WTC11 (cell line): ENCODE data around the gene DUSP11. TPM values are rescaled to one million over a fixed set of nuclear protein-coding genes. Genes with fewer than 3 reads are reported as not detected.
A peak's percentile ranks its signal among the peaks of the same experiment; 100 is the strongest.

Source experiments
- ATAC-seq: fragments of 200-7000 bp; cut with Tn5 transposase; 2 replicates; pipeline ENCODE4 v1.10.0; 2021; ENCODE audit warnings: mild to moderate bottlenecking, moderate library complexity
- CTCF ChIA-PET: fragments of 300-600 bp; sonication (Branson Sonifier 250); formaldehyde crosslinking; loops from one replicate; lab custom pipeline; 2021; ENCODE audit warnings: antibody characterized with exemption; lab: Charles Lee
- POLR2A ChIA-PET: fragments of 350-600 bp; sonication (Branson Sonifier 250); formaldehyde crosslinking; loops from one replicate; lab custom pipeline; 2021; ENCODE audit warnings: antibody characterized with exemption; lab: Charles Lee
- DNase-seq: peaks from one replicate; pipeline ENCODE4 v3.0.0; 2021; ENCODE audit warnings: low spot score
- H3K27ac Mint-ChIP-seq: 2 replicates; pipeline ENCODE4 v1.8.0; 2021; ENCODE audit warnings: mixed read lengths
- H3K27me3 Mint-ChIP-seq: 2 replicates; pipeline ENCODE4 v1.8.0; 2021; ENCODE audit warnings: low read depth, mild to moderate bottlenecking, moderate library complexity, mixed read lengths
- H3K36me3 Mint-ChIP-seq: 2 replicates; pipeline ENCODE4 v1.8.0; 2021; ENCODE audit warnings: mixed read lengths
- H3K4me1 Mint-ChIP-seq: 2 replicates; pipeline ENCODE4 v1.8.0; 2022; ENCODE audit warnings: mixed read lengths
- H3K4me3 Mint-ChIP-seq: 2 replicates; pipeline ENCODE4 v1.8.0; 2021; ENCODE audit warnings: mild to moderate bottlenecking, moderate library complexity, mixed read lengths
- H3K9me3 Mint-ChIP-seq: 2 replicates; pipeline ENCODE4 v1.8.0; 2021; ENCODE audit warnings: mixed read lengths
- ATF1 ChIP-seq: sonication (generic); formaldehyde crosslinking; IDR thresholded peaks from 2 replicates; pipeline ENCODE4 v1.8.1; 2023; ENCODE audit warnings: mild to moderate bottlenecking, moderate library complexity, missing genetic modification reagents
- CBFB ChIP-seq: sonication (generic); formaldehyde crosslinking; IDR thresholded peaks from 2 replicates; pipeline ENCODE4 v1.8.1; 2022; ENCODE audit warnings: mild to moderate bottlenecking, low read depth, missing genetic modification reagents
- E2F4 ChIP-seq: sonication (generic); formaldehyde crosslinking; IDR thresholded peaks from 2 replicates; pipeline ENCODE4 v1.8.1; 2022; ENCODE audit warnings: low read depth, mild to moderate bottlenecking, moderate library complexity, missing genetic modification reagents, borderline replicate concordance
- ERG ChIP-seq: fragments of 250-450 bp; sonication (Bioruptor Pico); IDR thresholded peaks from 2 replicates; pipeline ENCODE4 v1.8.0; 2021; ENCODE audit warnings: mild to moderate bottlenecking
- HMGA2 ChIP-seq: fragments of 250-450 bp; sonication (Bioruptor Pico); IDR thresholded peaks from 2 replicates; pipeline ENCODE4 v1.4.0; 2021; ENCODE audit warnings: mild to moderate bottlenecking, moderate library complexity
- KAT7 ChIP-seq: sonication (generic); formaldehyde crosslinking; IDR thresholded peaks from 2 replicates; pipeline ENCODE4 v1.8.1; 2023; ENCODE audit warnings: missing genetic modification reagents, mild to moderate bottlenecking, borderline replicate concordance
- MYBL2 ChIP-seq: sonication (generic); formaldehyde crosslinking; IDR thresholded peaks from 2 replicates; pipeline ENCODE4 v1.8.1; 2023; ENCODE audit warnings: mild to moderate bottlenecking, moderate library complexity, missing genetic modification reagents
- NR1H2 ChIP-seq: sonication (generic); formaldehyde crosslinking; IDR thresholded peaks from 2 replicates; pipeline ENCODE4 v1.9.0; 2021; ENCODE audit warnings: mild to moderate bottlenecking, moderate library complexity, missing genetic modification reagents
- NR3C1 ChIP-seq: sonication (generic); formaldehyde crosslinking; conservative IDR thresholded peaks from 2 replicates; pipeline ENCODE4 v1.8.1; 2023; ENCODE audit warnings: low read depth, mild to moderate bottlenecking, missing genetic modification reagents
- SMAD4 ChIP-seq: sonication (generic); formaldehyde crosslinking; IDR thresholded peaks from 2 replicates; pipeline ENCODE4 v1.8.0; 2022; ENCODE audit warnings: mild to moderate bottlenecking, missing genetic modification reagents
- ZNF138 ChIP-seq: sonication (generic); formaldehyde crosslinking; conservative IDR thresholded peaks from 2 replicates; pipeline ENCODE4 v1.8.1; 2022; ENCODE audit warnings: mild to moderate bottlenecking, moderate library complexity, missing genetic modification reagents
- ZNF396 ChIP-seq: fragments of 250-450 bp; sonication (Bioruptor Pico); IDR thresholded peaks from 2 replicates; pipeline ENCODE4 v1.8.0; 2021; ENCODE audit warnings: mild to moderate bottlenecking, moderate library complexity, borderline replicate concordance
- ZNF425 ChIP-seq: fragments of 250-450 bp; sonication (Bioruptor Pico); conservative IDR thresholded peaks from 2 replicates; pipeline ENCODE4 v1.9.0; 2021; ENCODE audit warnings: mild to moderate bottlenecking
- total RNA-seq: library from RNA; stranded (reverse); gene quantifications from 3 replicates; pipeline ENCODE4 v1.2.3, GENCODE V29; 2021
- TF ChIP-seq, protein P1 (sequence below): sonication (generic); formaldehyde crosslinking; IDR thresholded peaks from 2 replicates; pipeline ENCODE4 v1.8.0; 2023; ENCODE audit warnings: missing genetic modification reagents, mild to moderate bottlenecking, borderline replicate concordance
- TF ChIP-seq, protein P2 (sequence below): sonication (generic); formaldehyde crosslinking; IDR thresholded peaks from 2 replicates; pipeline ENCODE4 v1.8.0; 2023; ENCODE audit warnings: mild to moderate bottlenecking, missing genetic modification reagents

Gene DUSP11
- total RNA-seq, 1 experiment from 2014 or later = 16.8 TPM

GRCh38 chr2:73822991-73823390, 43.1 kb upstream of the DUSP11 start:
- TF ChIP-seq, protein P1, sequence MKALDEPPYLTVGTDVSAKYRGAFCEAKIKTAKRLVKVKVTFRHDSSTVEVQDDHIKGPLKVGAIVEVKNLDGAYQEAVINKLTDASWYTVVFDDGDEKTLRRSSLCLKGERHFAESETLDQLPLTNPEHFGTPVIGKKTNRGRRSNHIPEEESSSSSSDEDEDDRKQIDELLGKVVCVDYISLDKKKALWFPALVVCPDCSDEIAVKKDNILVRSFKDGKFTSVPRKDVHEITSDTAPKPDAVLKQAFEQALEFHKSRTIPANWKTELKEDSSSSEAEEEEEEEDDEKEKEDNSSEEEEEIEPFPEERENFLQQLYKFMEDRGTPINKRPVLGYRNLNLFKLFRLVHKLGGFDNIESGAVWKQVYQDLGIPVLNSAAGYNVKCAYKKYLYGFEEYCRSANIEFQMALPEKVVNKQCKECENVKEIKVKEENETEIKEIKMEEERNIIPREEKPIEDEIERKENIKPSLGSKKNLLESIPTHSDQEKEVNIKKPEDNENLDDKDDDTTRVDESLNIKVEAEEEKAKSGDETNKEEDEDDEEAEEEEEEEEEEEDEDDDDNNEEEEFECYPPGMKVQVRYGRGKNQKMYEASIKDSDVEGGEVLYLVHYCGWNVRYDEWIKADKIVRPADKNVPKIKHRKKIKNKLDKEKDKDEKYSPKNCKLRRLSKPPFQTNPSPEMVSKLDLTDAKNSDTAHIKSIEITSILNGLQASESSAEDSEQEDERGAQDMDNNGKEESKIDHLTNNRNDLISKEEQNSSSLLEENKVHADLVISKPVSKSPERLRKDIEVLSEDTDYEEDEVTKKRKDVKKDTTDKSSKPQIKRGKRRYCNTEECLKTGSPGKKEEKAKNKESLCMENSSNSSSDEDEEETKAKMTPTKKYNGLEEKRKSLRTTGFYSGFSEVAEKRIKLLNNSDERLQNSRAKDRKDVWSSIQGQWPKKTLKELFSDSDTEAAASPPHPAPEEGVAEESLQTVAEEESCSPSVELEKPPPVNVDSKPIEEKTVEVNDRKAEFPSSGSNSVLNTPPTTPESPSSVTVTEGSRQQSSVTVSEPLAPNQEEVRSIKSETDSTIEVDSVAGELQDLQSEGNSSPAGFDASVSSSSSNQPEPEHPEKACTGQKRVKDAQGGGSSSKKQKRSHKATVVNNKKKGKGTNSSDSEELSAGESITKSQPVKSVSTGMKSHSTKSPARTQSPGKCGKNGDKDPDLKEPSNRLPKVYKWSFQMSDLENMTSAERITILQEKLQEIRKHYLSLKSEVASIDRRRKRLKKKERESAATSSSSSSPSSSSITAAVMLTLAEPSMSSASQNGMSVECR (CRISPR knock-in tag) = no peak
- TF ChIP-seq, protein P2, sequence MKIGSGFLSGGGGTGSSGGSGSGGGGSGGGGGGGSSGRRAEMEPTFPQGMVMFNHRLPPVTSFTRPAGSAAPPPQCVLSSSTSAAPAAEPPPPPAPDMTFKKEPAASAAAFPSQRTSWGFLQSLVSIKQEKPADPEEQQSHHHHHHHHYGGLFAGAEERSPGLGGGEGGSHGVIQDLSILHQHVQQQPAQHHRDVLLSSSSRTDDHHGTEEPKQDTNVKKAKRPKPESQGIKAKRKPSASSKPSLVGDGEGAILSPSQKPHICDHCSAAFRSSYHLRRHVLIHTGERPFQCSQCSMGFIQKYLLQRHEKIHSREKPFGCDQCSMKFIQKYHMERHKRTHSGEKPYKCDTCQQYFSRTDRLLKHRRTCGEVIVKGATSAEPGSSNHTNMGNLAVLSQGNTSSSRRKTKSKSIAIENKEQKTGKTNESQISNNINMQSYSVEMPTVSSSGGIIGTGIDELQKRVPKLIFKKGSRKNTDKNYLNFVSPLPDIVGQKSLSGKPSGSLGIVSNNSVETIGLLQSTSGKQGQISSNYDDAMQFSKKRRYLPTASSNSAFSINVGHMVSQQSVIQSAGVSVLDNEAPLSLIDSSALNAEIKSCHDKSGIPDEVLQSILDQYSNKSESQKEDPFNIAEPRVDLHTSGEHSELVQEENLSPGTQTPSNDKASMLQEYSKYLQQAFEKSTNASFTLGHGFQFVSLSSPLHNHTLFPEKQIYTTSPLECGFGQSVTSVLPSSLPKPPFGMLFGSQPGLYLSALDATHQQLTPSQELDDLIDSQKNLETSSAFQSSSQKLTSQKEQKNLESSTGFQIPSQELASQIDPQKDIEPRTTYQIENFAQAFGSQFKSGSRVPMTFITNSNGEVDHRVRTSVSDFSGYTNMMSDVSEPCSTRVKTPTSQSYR = no peak
- TF ChIP-seq ERG (no peak), E2F4 (CRISPR knock-in tag) (no peak)
- CTCF ChIA-PET = interaction anchor here (0.6 to 2.3 kb wide), 4 partner anchors 11 to 512 kb away, joined by 3 to 14 read pairs (median 6); partner anchors contain the start of gene ACTG2
- H3K27ac Mint-ChIP-seq = 0 out of 2 replicates have a peak overlapping the region, but pooled peaks have one; percentile 20

DNA sequence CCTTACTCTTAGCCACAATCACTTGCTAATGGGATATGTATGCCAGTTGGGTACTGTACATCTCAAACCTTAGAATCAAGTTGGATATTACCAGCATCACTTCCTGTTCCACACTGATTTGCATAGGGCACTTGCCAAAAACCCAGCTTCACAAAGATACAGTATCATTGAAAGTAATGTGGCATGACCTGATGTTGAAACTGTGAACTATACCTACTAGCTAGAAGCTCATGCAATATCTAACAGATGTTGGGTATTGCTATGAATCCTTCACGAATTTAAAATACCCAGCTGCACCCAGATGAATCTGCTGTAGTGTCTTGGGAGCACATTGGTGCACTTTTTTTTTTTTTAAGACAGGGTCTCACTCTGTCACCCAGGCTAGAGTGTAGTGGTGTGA, 42.4 kb upstream of the DUSP11 start:
- ChIA-PET CTCF (interaction anchor here (1.1 to 2.3 kb wide), 4 partner anchors 10 to 513 kb away, joined by 3 to 14 read pairs (median 4); no protein-coding TSS in a partner anchor), POLR2A (no interaction called here)
- no peak overlapping the region for H3K4me3 Mint-ChIP-seq
- peaks cover 43% of the 10 kb centered on the region for H3K27me3 Mint-ChIP-seq
- TF ChIP-seq NR3C1 (CRISPR knock-in tag) (no peak), NR1H2 (CRISPR knock-in tag) (no peak), SMAD4 (no peak), MYBL2 (no peak), ZNF138 (CRISPR knock-in tag) (no peak)
- H3K27ac Mint-ChIP-seq = no peak overlapping the region
- H3K9me3 Mint-ChIP-seq = peaks cover under 1% of the 10 kb centered on the region; the same call in 1 of the 2 replicates
- DNase-seq (no peak), ATAC-seq (no peak)
- H3K36me3 Mint-ChIP-seq = no peaks in the 10 kb centered on the region
- H3K4me1 Mint-ChIP-seq = peaks cover 10% of the 10 kb centered on the region

More at GRCh38 chr2:73822991-73823390, 43.1 kb upstream of the DUSP11 start:
- DNase-seq (no peak), ATAC-seq (no peak)
- Mint-ChIP-seq H3K9me3 (peaks cover 5% of the 10 kb centered on the region), H3K36me3 (no peaks in the 10 kb centered on the region), H3K27me3 (peaks cover 49% of the 10 kb centered on the region), H3K4me1 (peaks cover 10% of the 10 kb centered on the region), H3K4me3 (no peak overlapping the region)
- POLR2A ChIA-PET = no interaction called here

DNA sequence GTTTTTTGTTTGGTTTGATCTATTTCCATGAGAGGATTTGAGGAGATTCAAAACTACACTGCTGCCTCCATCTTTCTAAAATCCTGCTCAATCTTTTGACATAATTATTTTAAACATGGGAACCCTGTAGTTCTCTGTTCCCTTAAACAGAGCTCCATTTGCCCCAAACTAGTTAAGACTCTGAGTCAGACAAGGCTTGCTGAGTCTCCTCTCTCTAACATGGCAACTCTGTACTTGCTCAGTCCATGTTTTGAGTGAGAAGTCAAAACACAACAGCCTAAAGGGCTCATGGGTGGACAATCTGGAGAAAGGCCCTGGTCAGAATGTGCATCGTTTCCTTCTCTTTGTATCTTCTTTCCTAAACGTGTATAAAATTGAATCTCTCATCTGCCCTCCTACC, 41.8 kb upstream of the DUSP11 start:
- POLR2A ChIA-PET = no interaction called here
- no peaks in the 10 kb centered on the region for H3K9me3 Mint-ChIP-seq

More for the DNA sequence above, 41.8 kb upstream of the DUSP11 start:
- TF ChIP-seq CBFB (CRISPR knock-in tag) (no peak), ZNF396 (no peak), KAT7 (CRISPR knock-in tag) (no peak), HMGA2 (CRISPR knock-in tag) (no peak), ZNF425 (CRISPR knock-in tag) (no peak), NR3C1 (CRISPR knock-in tag) (no peak), ATF1 (no peak)
- no peaks in the 10 kb centered on the region for H3K36me3 Mint-ChIP-seq
- H3K27me3 Mint-ChIP-seq = peaks cover 39% of the 10 kb centered on the region
- no peak overlapping the region for H3K4me3 Mint-ChIP-seq
- DNase-seq = no peak
- CTCF ChIA-PET = interaction anchor here (1.1 to 1.2 kb wide), 2 partner anchors 43 to 141 kb away, joined by 3 to 4 read pairs; no protein-coding TSS in a partner anchor
- no peak overlapping the region for H3K27ac Mint-ChIP-seq
- ATAC-seq = no peak
- peaks cover 10% of the 10 kb centered on the region for H3K4me1 Mint-ChIP-seq
